ENCODE measurements around the gene GP9.
A peak's percentile ranks its signal among the peaks of the same experiment; 100 is the strongest.

The GP9 gene

DNA sequence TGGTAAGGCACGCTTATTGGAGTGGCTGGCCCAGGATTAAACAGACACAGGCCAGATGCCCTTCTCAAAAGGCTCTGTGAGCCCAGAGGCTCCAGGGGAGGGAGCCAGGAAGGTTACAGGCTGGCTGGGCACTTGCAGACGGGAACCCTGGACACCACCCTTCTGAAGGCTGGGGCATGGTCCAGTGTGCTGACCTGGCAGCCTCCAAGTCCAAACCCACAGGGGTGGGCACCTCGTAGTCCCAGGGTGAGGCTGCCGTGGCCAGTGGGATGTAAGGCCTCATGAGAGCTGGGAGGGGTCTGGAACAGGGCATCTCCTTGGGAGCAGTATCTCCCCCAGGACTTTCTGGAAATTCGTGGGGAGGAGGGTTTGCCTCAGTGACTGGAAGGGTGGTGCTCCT is 39.9 kb upstream of the GP9 start:
- Histone ChIP-seq H3K4me1 (ENCODE audit: control insufficient read depth, insufficient read depth, low read length) (peaks cover under 1% of the 10 kb centered on the region), H3K36me3 (ENCODE audit: control insufficient read depth, insufficient read depth, low read length, severe bottlenecking) (no peaks in the 10 kb centered on the region), H3K4me3 (ENCODE audit: low read length) (no peak overlapping the region), H3K9me3 (ENCODE audit: control insufficient read depth, low read length) (peaks cover 4% of the 10 kb centered on the region), H3K9ac (ENCODE audit: low read length) (no peak overlapping the region), H3K27me3 (replicated peaks; ENCODE audit: control insufficient read depth, insufficient read depth, low read length) (peaks cover 19% of the 10 kb centered on the region)
- DNase-seq (ENCODE audit: low read depth), result no peak

DNA sequence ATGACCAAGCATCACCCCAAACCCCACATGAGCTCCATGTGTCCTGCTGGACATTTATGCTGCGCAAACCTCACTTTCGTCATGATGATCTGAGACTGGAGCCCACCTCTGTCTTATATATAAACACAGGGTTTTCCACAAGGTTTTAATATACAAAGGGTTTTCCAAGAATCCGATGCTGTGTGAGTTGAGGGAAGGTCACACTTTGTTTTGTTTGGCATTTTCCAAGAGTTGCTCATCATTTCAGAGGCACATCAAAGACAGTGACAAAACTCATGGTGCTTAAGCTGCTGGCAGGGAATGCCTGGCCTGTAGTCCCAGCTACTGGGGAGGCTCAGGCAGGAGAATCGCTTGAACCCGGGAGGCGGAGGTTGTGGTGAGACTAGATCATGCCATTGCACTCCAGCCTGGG is 39.4 kb upstream of the GP9 start:
- no peak overlapping the region for H3K4me3 ChIP-seq (ENCODE audit: low read length)
- peaks cover 19% of the 10 kb centered on the region for H3K27me3 ChIP-seq (replicated peaks; ENCODE audit: control insufficient read depth, insufficient read depth, low read length)
- no peaks in the 10 kb centered on the region for H3K36me3 ChIP-seq (ENCODE audit: control insufficient read depth, insufficient read depth, low read length, severe bottlenecking)
- H3K9ac ChIP-seq (ENCODE audit: low read length), result no peak overlapping the region
- peaks cover 3% of the 10 kb centered on the region for H3K4me1 ChIP-seq (ENCODE audit: control insufficient read depth, insufficient read depth, low read length)
- DNase-seq (ENCODE audit: low read depth), result no peak
- H3K9me3 ChIP-seq (ENCODE audit: control insufficient read depth, low read length), result peaks cover 4% of the 10 kb centered on the region

DNA sequence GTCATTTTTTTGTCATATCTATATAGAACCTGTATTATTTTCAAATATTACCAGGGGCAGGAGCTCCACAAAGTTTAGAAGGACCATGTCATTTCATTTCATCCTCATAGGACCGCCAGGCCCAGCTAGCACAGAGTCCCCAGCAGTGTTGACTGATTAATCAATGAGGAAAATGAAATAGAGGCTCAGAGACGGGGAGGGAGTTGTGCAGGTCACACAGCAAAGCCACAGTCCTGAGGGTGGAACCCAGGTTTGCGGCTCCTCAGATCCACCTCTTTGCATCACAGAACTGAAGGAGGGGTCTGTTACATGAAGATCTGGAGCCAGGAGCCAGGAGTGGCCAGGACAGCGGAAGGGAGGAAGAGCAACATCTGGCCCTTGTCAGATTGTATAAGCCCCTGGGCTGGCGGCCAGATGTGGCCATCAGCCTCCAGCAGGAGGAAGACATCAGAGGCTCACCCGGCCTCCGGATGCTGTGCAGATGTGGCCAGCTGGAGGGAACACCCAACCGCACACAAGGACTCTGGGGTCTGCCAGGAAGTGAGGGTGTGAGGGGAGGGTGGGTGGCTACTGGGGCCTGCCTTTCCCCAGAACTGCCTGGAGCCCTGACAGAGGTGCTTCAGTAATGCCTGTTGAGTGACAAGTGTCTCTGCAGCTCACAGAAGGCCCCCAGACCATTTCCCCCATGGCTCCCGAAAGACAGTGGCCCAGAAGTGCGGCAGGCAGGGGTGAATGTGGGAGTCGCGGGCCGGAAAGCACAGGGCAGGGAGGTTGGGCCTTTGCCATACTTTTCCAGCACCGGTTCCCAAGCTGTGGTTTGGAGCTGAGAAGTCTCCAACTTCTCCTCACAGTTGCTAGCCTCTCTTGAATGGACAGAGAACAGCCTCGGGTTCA is 38.2 kb upstream of the GP9 start:
- no peak overlapping the region for H3K9ac ChIP-seq (ENCODE audit: low read length)
- no peak for DNase-seq (ENCODE audit: low read depth)
- H3K36me3 ChIP-seq (ENCODE audit: control insufficient read depth, insufficient read depth, low read length, severe bottlenecking), result no peaks in the 10 kb centered on the region
- peaks cover 19% of the 10 kb centered on the region for H3K27me3 ChIP-seq (replicated peaks; ENCODE audit: control insufficient read depth, insufficient read depth, low read length)
- no peak overlapping the region for H3K4me3 ChIP-seq (ENCODE audit: low read length)
- H3K4me1 ChIP-seq (ENCODE audit: control insufficient read depth, insufficient read depth, low read length), result peaks cover 3% of the 10 kb centered on the region
- H3K9me3 ChIP-seq (ENCODE audit: control insufficient read depth, low read length), result peaks cover 4% of the 10 kb centered on the region

DNA sequence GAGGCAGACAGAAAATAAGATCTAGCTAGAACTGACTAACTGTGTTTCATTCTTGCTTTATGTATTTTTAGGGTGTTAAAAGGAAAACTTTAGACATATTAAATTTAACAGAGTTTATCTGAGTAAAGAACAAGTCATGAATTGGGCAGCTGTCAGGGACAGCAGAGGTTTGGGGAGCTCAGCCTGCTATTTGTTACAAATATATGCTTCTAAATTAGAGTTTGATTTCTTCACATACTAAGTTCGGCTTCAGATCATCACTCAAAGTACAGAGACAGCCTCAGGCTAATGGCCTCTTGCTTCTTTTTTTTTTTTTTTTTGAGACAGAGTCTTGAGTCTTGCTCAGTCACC is 37.6 kb upstream of the GP9 start:
- Histone ChIP-seq H3K4me1 (ENCODE audit: control insufficient read depth, insufficient read depth, low read length) (peaks cover 3% of the 10 kb centered on the region), H3K9me3 (ENCODE audit: control insufficient read depth, low read length) (peaks cover 4% of the 10 kb centered on the region), H3K27me3 (replicated peaks; ENCODE audit: control insufficient read depth, insufficient read depth, low read length) (peaks cover 19% of the 10 kb centered on the region), H3K36me3 (ENCODE audit: control insufficient read depth, insufficient read depth, low read length, severe bottlenecking) (no peaks in the 10 kb centered on the region), H3K4me3 (ENCODE audit: low read length) (no peak overlapping the region), H3K9ac (ENCODE audit: low read length) (no peak overlapping the region)
- no peak for DNase-seq (ENCODE audit: low read depth)

DNA sequence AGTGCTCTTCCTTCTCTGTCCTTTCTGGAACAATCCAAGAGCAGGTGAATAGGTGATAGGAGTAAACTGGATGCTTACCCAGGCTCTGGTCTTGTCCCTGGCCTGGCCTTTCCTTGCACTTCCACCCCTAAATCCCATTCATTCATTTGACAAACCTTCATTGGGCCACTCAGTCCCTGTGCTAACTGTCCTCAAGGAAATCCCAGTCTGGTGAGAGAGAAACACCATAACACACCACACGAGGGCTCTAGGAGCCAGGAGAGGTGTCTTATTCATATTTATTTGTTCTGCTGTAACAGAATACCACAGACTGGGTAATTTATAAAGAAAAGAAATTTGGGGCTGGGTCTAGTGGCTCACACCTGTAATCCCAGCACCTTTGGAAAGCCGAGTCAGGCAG is 36.7 kb upstream of the GP9 start:
- no peak for DNase-seq (ENCODE audit: low read depth)
- H3K9ac ChIP-seq (ENCODE audit: low read length), result no peak overlapping the region
- peaks cover 4% of the 10 kb centered on the region for H3K9me3 ChIP-seq (ENCODE audit: control insufficient read depth, low read length)
- no peak overlapping the region for H3K4me3 ChIP-seq (ENCODE audit: low read length)
- H3K36me3 ChIP-seq (ENCODE audit: control insufficient read depth, insufficient read depth, low read length, severe bottlenecking), result no peaks in the 10 kb centered on the region
- H3K27me3 ChIP-seq (replicated peaks; ENCODE audit: control insufficient read depth, insufficient read depth, low read length), result peaks cover 18% of the 10 kb centered on the region
- H3K4me1 ChIP-seq (ENCODE audit: control insufficient read depth, insufficient read depth, low read length), result peaks cover 3% of the 10 kb centered on the region

DNA sequence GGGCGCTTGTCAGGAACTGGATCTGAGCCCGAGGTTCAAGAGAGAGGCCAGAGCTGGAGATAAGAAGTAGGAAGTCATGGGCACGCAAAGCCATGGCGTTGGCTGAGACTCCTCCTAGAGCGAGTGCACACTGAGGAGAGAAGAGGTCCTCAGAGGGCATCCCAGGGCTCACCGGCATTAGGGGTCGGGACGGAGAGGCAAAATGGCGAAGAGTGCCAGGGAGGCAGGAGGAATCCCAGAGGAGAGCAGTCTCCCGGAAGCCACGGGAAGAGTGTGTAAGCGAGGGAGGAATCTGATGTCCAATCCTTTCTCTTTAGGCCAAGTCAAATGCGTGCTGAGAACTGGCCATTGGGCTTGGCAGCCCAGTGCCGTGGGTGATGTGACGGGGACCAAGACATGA is 35.5 kb upstream of the GP9 start:
- Histone ChIP-seq H3K9ac (ENCODE audit: low read length) (no peak overlapping the region), H3K4me1 (ENCODE audit: control insufficient read depth, insufficient read depth, low read length) (peaks cover 3% of the 10 kb centered on the region), H3K4me3 (ENCODE audit: low read length) (no peak overlapping the region), H3K27me3 (replicated peaks; ENCODE audit: control insufficient read depth, insufficient read depth, low read length) (peaks cover 15% of the 10 kb centered on the region), H3K9me3 (ENCODE audit: control insufficient read depth, low read length) (peaks cover 6% of the 10 kb centered on the region), H3K36me3 (ENCODE audit: control insufficient read depth, insufficient read depth, low read length, severe bottlenecking) (no peaks in the 10 kb centered on the region)
- no peak for DNase-seq (ENCODE audit: low read depth)

DNA sequence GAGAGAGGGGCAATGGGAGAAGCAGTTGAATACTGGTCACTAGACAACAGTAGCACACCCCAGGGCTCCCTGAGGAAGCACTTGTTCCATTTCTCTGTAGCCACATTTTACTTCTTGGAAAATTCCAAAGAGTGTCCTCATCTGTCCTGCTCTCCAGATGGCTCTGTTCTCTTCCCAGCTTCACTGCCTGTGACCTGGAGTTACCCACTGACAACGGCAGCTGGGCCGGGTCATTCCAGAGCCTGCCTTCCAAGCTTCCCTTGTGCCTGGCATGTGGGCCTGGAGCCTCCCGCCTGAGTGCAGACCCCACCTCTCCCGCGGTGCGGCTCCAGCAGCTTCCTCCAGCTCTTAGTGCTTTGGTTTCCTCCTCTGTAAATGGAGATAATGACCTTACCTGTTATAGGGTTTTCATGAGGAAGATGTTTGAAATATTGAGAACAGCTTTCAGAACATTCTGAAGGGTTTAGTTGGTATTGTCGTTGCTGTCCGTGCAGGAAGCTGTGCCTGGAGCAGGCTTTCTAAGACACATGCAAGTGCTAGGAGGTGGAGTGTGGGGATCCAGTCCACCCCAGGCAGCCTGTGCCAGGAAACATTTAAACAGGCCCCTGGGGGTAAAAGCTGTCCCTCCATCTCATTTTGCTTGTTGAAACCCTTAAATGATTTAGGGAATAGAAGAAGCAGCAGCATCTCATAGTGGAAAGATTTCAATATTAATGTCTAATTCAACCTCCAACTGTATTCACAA is 34.7 kb upstream of the GP9 start:
- DNase-seq (ENCODE audit: low read depth), result no peak
- Histone ChIP-seq H3K27me3 (replicated peaks; ENCODE audit: control insufficient read depth, insufficient read depth, low read length) (peaks cover 13% of the 10 kb centered on the region), H3K36me3 (ENCODE audit: control insufficient read depth, insufficient read depth, low read length, severe bottlenecking) (no peaks in the 10 kb centered on the region), H3K4me1 (ENCODE audit: control insufficient read depth, insufficient read depth, low read length) (peaks cover 3% of the 10 kb centered on the region), H3K9ac (ENCODE audit: low read length) (no peak overlapping the region), H3K4me3 (ENCODE audit: low read length) (no peak overlapping the region), H3K9me3 (ENCODE audit: control insufficient read depth, low read length) (peaks cover 10% of the 10 kb centered on the region)

DNA sequence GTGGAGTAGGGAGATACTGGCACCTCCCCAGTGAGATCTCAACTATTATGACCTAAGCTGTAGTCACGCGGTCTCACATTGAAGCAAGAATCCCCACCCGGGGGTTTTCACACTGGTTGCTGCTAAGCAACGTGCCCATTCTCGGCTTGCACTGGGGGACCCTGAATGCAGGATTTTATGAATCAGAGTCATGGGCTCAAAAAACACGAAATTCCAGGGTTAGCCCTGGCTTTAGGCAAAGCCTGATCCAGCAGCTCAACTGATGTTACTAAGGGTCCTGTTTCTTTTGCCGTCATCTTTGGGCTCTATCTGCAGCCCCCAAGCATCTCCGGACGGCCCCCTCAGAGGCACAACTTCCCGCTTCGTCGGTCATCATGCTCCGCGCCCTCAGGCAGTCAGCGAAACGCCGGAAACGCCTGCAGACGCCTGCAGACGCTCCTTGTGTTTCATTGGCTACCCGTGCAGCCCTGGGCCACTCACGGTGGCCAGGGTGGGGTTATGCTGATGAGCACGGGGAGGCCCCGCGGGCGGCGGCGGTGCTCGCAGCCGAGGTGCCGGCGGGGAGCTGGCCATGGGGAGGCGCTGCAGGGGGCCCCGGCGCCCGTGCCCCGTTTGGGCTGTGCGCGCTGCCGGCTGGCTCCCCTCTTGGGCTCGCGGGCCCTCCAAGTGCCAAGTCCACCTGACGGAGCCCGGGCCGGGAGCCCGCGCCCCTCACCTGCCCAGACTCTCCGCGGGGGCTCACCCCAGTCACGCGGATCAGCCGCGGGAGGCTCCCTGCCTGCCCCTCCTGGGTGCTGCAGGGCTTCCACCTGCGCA is 33.6 kb upstream of the GP9 start:
- no peak overlapping the region for H3K9ac ChIP-seq (ENCODE audit: low read length)
- H3K9me3 ChIP-seq (ENCODE audit: control insufficient read depth, low read length), result peaks cover 10% of the 10 kb centered on the region
- peaks cover 10% of the 10 kb centered on the region for H3K27me3 ChIP-seq (replicated peaks; ENCODE audit: control insufficient read depth, insufficient read depth, low read length)
- peaks cover 3% of the 10 kb centered on the region for H3K4me1 ChIP-seq (ENCODE audit: control insufficient read depth, insufficient read depth, low read length)
- H3K36me3 ChIP-seq (ENCODE audit: control insufficient read depth, insufficient read depth, low read length, severe bottlenecking), result no peaks in the 10 kb centered on the region
- DNase-seq (ENCODE audit: low read depth), result peak; percentile 84
- peak overlapping the region; percentile 59 for H3K4me3 ChIP-seq (ENCODE audit: low read length)

DNA sequence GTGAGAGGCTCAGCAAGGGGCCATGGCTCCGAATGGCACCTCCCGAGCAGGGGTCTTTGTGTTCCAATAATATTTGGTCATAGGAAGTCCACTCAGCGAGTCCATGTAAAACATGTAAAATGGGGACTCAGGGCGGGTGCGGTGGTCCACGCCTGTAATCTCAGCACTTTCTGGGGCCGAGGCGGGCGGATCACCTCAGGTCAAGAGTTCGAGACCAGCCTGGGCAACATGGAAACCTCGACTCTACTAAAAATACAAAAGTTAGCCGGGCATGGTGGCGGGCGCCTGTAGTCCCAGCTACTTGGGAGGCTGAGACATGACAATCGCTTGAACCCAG is 33.1 kb upstream of the GP9 start:
- peaks cover 10% of the 10 kb centered on the region for H3K9me3 ChIP-seq (ENCODE audit: control insufficient read depth, low read length)
- peak overlapping the region; percentile 59 for H3K4me3 ChIP-seq (ENCODE audit: low read length)
- peaks cover 10% of the 10 kb centered on the region for H3K27me3 ChIP-seq (replicated peaks; ENCODE audit: control insufficient read depth, insufficient read depth, low read length)
- H3K4me1 ChIP-seq (ENCODE audit: control insufficient read depth, insufficient read depth, low read length), result peaks cover 3% of the 10 kb centered on the region
- DNase-seq (ENCODE audit: low read depth), result no peak
- H3K9ac ChIP-seq (ENCODE audit: low read length), result no peak overlapping the region
- H3K36me3 ChIP-seq (ENCODE audit: control insufficient read depth, insufficient read depth, low read length, severe bottlenecking), result no peaks in the 10 kb centered on the region

DNA sequence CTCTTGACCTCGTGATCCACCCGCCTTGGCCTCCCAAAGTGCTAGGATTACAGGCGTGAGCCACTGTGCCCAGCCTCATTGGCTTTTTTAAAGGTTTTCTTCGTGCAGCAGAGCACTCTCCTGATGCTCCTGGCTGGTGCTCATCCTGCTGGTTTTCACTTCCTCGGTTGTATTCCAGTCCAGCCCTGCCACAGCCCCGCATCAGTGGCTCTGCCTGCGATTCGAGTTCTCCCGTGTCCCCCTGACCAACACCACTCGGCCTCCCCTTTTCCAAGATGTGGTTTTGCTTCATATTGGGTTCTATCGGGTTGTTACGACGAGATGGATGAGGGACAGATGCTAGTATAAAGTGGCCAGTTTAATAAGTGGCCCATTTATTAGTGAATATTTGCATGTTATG is 31.7 kb upstream of the GP9 start:
- H3K27me3 ChIP-seq (replicated peaks; ENCODE audit: control insufficient read depth, insufficient read depth, low read length), result peaks cover 13% of the 10 kb centered on the region
- peaks cover 6% of the 10 kb centered on the region for H3K9me3 ChIP-seq (ENCODE audit: control insufficient read depth, low read length)
- DNase-seq (ENCODE audit: low read depth), result no peak
- H3K4me3 ChIP-seq (ENCODE audit: low read length), result no peak overlapping the region
- H3K9ac ChIP-seq (ENCODE audit: low read length), result no peak overlapping the region
- no peaks in the 10 kb centered on the region for H3K36me3 ChIP-seq (ENCODE audit: control insufficient read depth, insufficient read depth, low read length, severe bottlenecking)
- peaks cover 3% of the 10 kb centered on the region for H3K4me1 ChIP-seq (ENCODE audit: control insufficient read depth, insufficient read depth, low read length)

DNA sequence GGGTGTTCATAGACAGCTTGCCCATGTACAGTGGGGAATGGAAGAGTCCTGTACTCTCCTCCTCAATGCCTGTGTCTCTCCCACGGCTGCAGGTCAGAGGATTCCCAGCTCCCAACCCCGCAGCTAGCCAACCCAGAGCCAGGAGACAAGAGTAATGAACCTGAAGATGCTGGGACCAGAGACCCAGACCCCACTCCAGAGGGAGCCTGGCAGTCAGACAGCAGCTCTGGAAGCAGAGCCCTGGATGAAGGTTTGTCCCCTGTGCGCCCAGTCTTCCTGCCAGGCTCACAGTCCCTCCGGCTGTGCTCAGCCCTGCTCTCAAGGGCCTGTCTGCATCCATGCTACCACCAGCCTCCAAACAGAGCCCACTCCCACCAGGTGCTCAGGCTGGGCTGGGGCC is 30.0 kb upstream of the GP9 start:
- peaks cover 3% of the 10 kb centered on the region for H3K4me1 ChIP-seq (ENCODE audit: control insufficient read depth, insufficient read depth, low read length)
- no peak overlapping the region for H3K4me3 ChIP-seq (ENCODE audit: low read length)
- peaks cover 6% of the 10 kb centered on the region for H3K9me3 ChIP-seq (ENCODE audit: control insufficient read depth, low read length)
- DNase-seq (ENCODE audit: low read depth), result no peak
- H3K27me3 ChIP-seq (replicated peaks; ENCODE audit: control insufficient read depth, insufficient read depth, low read length), result peaks cover 11% of the 10 kb centered on the region
- no peak overlapping the region for H3K9ac ChIP-seq (ENCODE audit: low read length)
- H3K36me3 ChIP-seq (ENCODE audit: control insufficient read depth, insufficient read depth, low read length, severe bottlenecking), result no peaks in the 10 kb centered on the region
